PC-9 (cell line): ENCODE results near the gene PCBP2. TPM values are rescaled to one million over a fixed set of nuclear protein-coding genes. Genes with fewer than 3 reads are reported as not detected.
"Not testable (repeated sequence)": the region's sequence is repeated elsewhere in the genome, so short reads cannot be mapped to it uniquely, and the experiment has no call there.

Experiments used
- Bru-seq: library from RNA; stranded (reverse); fragments of 400-500 nt; gene quantifications from one replicate; lab custom pipeline; 2021; lab: Mats Ljungman, UMichigan
- BruChase-seq, 2 experiments: library from RNA; stranded (reverse); fragments of 400-500 nt; gene quantifications; one replicate each; lab custom pipeline; 2021; lab: Mats Ljungman, UMichigan
- BruUV-seq: library from RNA; stranded (reverse); fragments of 400-500 nt; replicated peaks from 2 replicates; lab custom pipeline; 2021; lab: Mats Ljungman, UMichigan
- CTCF ChIA-PET: fragments of 300-600 bp; sonication (Branson Sonifier 250); formaldehyde crosslinking; loops from one replicate; lab custom pipeline; 2022; ENCODE audit warnings: antibody characterized with exemption; lab: Charles Lee
- POLR2A ChIA-PET: fragments of 300-600 bp; sonication (Branson Sonifier 250); formaldehyde crosslinking; loops from one replicate; lab custom pipeline; 2022; ENCODE audit warnings: antibody characterized with exemption; ENCODE audit not compliant: unreplicated experiment; lab: Charles Lee
- DNase-seq, 2 experiments: peaks; one replicate each; pipeline versions ENCODE4 v3.0.0 to v3.0.0-alpha.2; 2015 to 2022; ENCODE audit warnings: mixed read lengths in 1 of 2
- H2AFZ ChIP-seq: fragments of 200-600 bp; sonication (generic); 2 replicates; pipeline ENCODE4 v1.8.1; 2017; ENCODE audit warnings: antibody characterized with exemption
- H3F3A ChIP-seq: fragments of 200-600 bp; sonication (generic); 2 replicates; pipeline ENCODE4 v1.8.1; 2017; ENCODE audit warnings: antibody characterized with exemption, mild to moderate bottlenecking, low read depth; ENCODE audit not compliant: insufficient read depth
- H3K27ac ChIP-seq: fragments of 200-600 bp; sonication (generic); 2 replicates; pipeline ENCODE4 v1.6.1; 2016; ENCODE audit warnings: mixed run types
- H3K27me3 ChIP-seq: fragments of 200-600 bp; sonication (generic); 2 replicates; pipeline ENCODE4 v1.6.1; 2016; ENCODE audit warnings: low read depth, mixed run types; ENCODE audit not compliant: insufficient read depth
- H3K36me3 ChIP-seq: fragments of 200-600 bp; sonication (generic); 2 replicates; pipeline ENCODE4 v1.6.1; 2016; ENCODE audit warnings: low read depth, mixed run types
- H3K4me1 ChIP-seq: fragments of 200-600 bp; sonication (generic); replicated peaks from 2 replicates; pipeline ENCODE4 v1.6.1; 2016; ENCODE audit warnings: mixed run types; ENCODE audit not compliant: insufficient read depth
- H3K4me2 ChIP-seq: fragments of 200-600 bp; sonication (generic); 2 replicates; pipeline ENCODE4 v1.6.1; 2017; ENCODE audit warnings: mixed run types
- H3K4me3 ChIP-seq: fragments of 200-600 bp; sonication (generic); 2 replicates; pipeline ENCODE4 v1.6.1; 2016; ENCODE audit warnings: mixed run types
- H3K79me2 ChIP-seq: fragments of 200-600 bp; sonication (generic); 2 replicates; pipeline ENCODE4 v1.6.1; 2017; ENCODE audit warnings: low read depth, mixed run types
- H3K9me2 ChIP-seq: fragments of 200-600 bp; sonication (generic); 2 replicates; pipeline ENCODE4 v1.8.1; 2017; ENCODE audit warnings: mild to moderate bottlenecking; ENCODE audit not compliant: insufficient read depth
- H3K9me3 ChIP-seq: fragments of 200-600 bp; sonication (generic); 2 replicates; pipeline ENCODE4 v1.8.1; 2016; ENCODE audit warnings: low read depth; ENCODE audit not compliant: insufficient read depth
- H4K20me1 ChIP-seq: fragments of 200-600 bp; sonication (generic); 2 replicates; pipeline ENCODE4 v1.8.1; 2017; ENCODE audit not compliant: insufficient read depth
- EZH2 ChIP-seq: fragments of 200-600 bp; sonication (generic); IDR thresholded peaks from 2 replicates; pipeline ENCODE4 v1.8.0; 2017; ENCODE audit warnings: antibody characterized with exemption, low read depth
- intact Hi-C: fragments of 100-400 bp; cut with micrococcal nuclease; formaldehyde crosslinking; loops from one replicate; pipeline ENCODE4 v1.10.0; 2022; ENCODE audit not compliant: unreplicated experiment
- long read RNA-seq: library from polyadenylated mRNA; stranded (forward); transcript quantifications from one replicate; pipeline ENCODE4 v2.0.0, GENCODE V29; 2022
- total RNA-seq: library from RNA; stranded (reverse); gene quantifications from 2 replicates; pipeline ENCODE4 v1.2.3, GENCODE V29; 2021
- TF ChIP-seq, protein P1 (sequence below): fragments of 200-600 bp; sonication (generic); conservative IDR thresholded peaks from 2 replicates; pipeline ENCODE4 v1.6.1; 2017; ENCODE audit warnings: mixed run types, antibody characterized with exemption, mild to moderate bottlenecking, moderate library complexity

Gene PCBP2
- total RNA-seq (668 and 833 TPM in 2 replicates), Bru-seq, nascent RNA (percentile 99 among the genes with signal in this experiment), BruChase-seq, experiment 1, labeled RNA remaining after a 2-hour chase (percentile 99 among the genes with signal in this experiment), BruChase-seq, experiment 2, labeled RNA remaining after a 6-hour chase (percentile 97 among the genes with signal in this experiment)
- long read RNA-seq, transcript PCBP2-202 (15 exons, 1,814 nt): minor isoform, 11 of 247 reads
- long read RNA-seq, transcript PCBP2-205 (14 exons, 3,077 nt): minor isoform, 5 of 247 reads
- long read RNA-seq, transcript PCBP2-209 (3 exons, 1,696 nt): major isoform, 15 of 247 reads
- long read RNA-seq, transcript PCBP2-207 (15 exons, 1,457 nt): minor isoform, 14 of 247 reads
- long read RNA-seq, partial matches to known transcripts: 151 of 247 reads
- long read RNA-seq, other reads (novel, unspliced or antisense): 40 of 247 reads

DNA sequence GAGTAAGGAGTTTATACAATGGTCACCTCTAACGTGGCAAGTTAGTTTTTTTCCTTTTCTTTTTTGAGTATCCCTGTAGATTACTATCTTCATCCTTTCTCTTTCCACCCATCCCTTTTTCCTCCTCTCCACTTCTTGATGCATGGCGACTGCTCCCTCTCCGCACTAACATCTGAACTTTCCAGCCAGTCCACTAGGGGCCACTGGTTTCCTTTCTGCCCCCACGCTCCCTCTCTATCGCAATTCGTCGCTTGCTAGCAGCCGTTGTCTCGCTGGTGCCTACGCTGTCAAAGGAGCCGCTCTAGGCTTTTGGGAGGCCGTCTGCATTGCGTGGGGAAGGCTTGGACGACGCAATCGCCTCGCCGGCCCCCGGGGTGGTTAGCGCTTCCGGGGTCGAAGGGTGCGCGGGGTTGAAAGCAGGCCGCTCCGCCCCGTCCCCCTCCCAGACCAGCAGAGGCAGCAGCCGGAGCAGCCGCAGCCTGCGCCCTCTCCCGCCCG, at the start of gene PCBP2:
Gene PCBP2, plus strand, starts transcription at position 442 of the 498 bp plus-strand sequence. CDS start 2,699 bp downstream, outside the sequence.
- no peaks in the 10 kb centered on the region for H3K9me3 ChIP-seq
- TF ChIP-seq, protein P1, sequence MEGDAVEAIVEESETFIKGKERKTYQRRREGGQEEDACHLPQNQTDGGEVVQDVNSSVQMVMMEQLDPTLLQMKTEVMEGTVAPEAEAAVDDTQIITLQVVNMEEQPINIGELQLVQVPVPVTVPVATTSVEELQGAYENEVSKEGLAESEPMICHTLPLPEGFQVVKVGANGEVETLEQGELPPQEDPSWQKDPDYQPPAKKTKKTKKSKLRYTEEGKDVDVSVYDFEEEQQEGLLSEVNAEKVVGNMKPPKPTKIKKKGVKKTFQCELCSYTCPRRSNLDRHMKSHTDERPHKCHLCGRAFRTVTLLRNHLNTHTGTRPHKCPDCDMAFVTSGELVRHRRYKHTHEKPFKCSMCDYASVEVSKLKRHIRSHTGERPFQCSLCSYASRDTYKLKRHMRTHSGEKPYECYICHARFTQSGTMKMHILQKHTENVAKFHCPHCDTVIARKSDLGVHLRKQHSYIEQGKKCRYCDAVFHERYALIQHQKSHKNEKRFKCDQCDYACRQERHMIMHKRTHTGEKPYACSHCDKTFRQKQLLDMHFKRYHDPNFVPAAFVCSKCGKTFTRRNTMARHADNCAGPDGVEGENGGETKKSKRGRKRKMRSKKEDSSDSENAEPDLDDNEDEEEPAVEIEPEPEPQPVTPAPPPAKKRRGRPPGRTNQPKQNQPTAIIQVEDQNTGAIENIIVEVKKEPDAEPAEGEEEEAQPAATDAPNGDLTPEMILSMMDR: peak; percentile 86
- no peak for TF ChIP-seq EZH2
- H3K27me3 ChIP-seq: no peaks in the 10 kb centered on the region
- peaks cover 46% of the 10 kb centered on the region for H3K79me2 ChIP-seq
- peaks cover 64% of the 10 kb centered on the region; the same call in 1 of the 2 replicates for H3F3A ChIP-seq
- peaks cover 16% of the 10 kb centered on the region for H3K4me1 ChIP-seq
- peak within 1 kb of the TSS; percentile 91 for H3K27ac ChIP-seq
- H3K4me2 ChIP-seq: peak within 1 kb of the TSS; percentile 82
- DNase-seq: peak; percentile 97
- peak within 1 kb of the TSS; percentile 84 for H3K4me3 ChIP-seq
- peaks cover 42% of the 10 kb centered on the region for H4K20me1 ChIP-seq
- no TSS peak for BruUV-seq
- H2AFZ ChIP-seq: peak within 1 kb of the TSS; percentile 66
- ChIA-PET CTCF (interaction anchor here (0.6 to 1.0 kb wide), 2 partner anchors 49 to 153 kb away, joined by 3 to 4 read pairs; partner anchors contain the start of gene TARBP2), POLR2A (no interaction called here)
- H3K9me2 ChIP-seq: no peaks in the 10 kb centered on the region
- intact Hi-C loops: loop anchor here (1.0 to 5.0 kb wide), 2 partner anchors 10 to 51 kb away; partner anchors contain the start of genes PRR13 and TARBP2
- H3K36me3 ChIP-seq: peaks cover 33% of the 10 kb centered on the region

DNA sequence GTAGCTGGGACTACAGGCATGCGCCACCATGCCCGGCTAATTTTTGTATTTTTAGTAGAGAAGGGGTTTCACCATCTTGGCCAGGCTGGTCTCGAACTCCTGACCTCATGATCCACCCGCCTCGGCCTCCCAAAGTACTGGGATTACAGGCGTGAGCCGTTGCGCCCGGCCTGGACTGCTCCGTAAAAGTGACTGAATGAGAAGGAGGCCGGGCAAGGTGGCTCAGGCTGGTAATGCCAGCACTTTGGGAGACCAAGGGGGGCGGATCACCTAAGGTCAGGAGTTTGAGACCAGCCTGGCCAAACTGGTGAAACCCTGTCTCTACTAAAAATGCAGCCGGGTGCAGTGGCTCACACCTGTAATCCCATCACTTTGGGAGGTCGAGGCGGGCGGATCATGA, 49.6 kb upstream of the PCBP2 start:
- H3K9me3 ChIP-seq, BruUV-seq, H3K9me2 ChIP-seq, intact Hi-C loops, H3K27ac ChIP-seq, H2AFZ ChIP-seq, POLR2A ChIA-PET, H3K4me3 ChIP-seq, DNase-seq, H3K4me2 ChIP-seq, H3K4me1 ChIP-seq, H3K27me3 ChIP-seq, CTCF ChIA-PET: not testable (repeated sequence)
- 0 out of 2 replicates have a peak, but pooled peaks cover 16% of the 10 kb centered on the region for H3F3A ChIP-seq
- peaks cover 39% of the 10 kb centered on the region for H4K20me1 ChIP-seq
- H3K79me2 ChIP-seq: peaks cover 54% of the 10 kb centered on the region
- H3K36me3 ChIP-seq: peaks cover 38% of the 10 kb centered on the region

DNA sequence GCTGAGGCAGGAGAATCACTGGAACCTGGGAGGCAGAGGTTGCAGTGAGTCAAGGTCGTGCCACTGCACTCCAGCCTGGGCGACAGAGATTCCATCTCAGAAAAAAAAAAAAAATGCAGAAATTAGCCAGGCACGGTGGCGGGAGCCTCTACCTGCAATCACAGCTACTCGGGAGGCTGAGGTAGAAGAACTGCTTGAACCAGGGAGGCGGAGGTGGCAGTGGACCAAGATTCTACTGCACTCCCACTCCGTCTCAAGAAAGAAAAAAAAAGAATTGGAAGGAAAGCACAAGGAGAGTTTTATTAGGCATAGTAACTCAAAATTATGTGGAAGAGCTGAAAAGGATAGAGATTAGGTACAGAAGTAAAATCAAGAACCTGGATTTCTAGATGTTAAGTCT, 49.0 kb upstream of the PCBP2 start:
- peaks cover 39% of the 10 kb centered on the region for H4K20me1 ChIP-seq
- intact Hi-C loops: no loop called here
- DNase-seq: no peak
- CTCF ChIA-PET: no interaction called here
- POLR2A ChIA-PET: interaction anchor here (0.6 kb wide), 1 partner anchor 115 kb away, joined by 4 read pairs; no protein-coding TSS in a partner anchor
- peaks cover 38% of the 10 kb centered on the region for H3K36me3 ChIP-seq
- H3F3A ChIP-seq: 0 out of 2 replicates have a peak, but pooled peaks cover 12% of the 10 kb centered on the region
- TF ChIP-seq, protein P1: no peak
- TF ChIP-seq EZH2: no peak
- no peak overlapping the region for H3K4me2 ChIP-seq
- no TSS peak for BruUV-seq
- no peak overlapping the region for H3K4me3 ChIP-seq
- no peaks in the 10 kb centered on the region for H3K27me3 ChIP-seq
- no peaks in the 10 kb centered on the region for H3K9me2 ChIP-seq
- H3K79me2 ChIP-seq: peaks cover 49% of the 10 kb centered on the region
- no peaks in the 10 kb centered on the region for H3K4me1 ChIP-seq
- no peak overlapping the region for H3K27ac ChIP-seq
- H3K9me3 ChIP-seq: no peaks in the 10 kb centered on the region
- no peak overlapping the region for H2AFZ ChIP-seq
